ENCODE measurements around the gene ABCC11.

- TF ChIP-seq, protein P1, sequence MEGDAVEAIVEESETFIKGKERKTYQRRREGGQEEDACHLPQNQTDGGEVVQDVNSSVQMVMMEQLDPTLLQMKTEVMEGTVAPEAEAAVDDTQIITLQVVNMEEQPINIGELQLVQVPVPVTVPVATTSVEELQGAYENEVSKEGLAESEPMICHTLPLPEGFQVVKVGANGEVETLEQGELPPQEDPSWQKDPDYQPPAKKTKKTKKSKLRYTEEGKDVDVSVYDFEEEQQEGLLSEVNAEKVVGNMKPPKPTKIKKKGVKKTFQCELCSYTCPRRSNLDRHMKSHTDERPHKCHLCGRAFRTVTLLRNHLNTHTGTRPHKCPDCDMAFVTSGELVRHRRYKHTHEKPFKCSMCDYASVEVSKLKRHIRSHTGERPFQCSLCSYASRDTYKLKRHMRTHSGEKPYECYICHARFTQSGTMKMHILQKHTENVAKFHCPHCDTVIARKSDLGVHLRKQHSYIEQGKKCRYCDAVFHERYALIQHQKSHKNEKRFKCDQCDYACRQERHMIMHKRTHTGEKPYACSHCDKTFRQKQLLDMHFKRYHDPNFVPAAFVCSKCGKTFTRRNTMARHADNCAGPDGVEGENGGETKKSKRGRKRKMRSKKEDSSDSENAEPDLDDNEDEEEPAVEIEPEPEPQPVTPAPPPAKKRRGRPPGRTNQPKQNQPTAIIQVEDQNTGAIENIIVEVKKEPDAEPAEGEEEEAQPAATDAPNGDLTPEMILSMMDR (IDR thresholded peaks at IDR 0.05): no peak
- TF ChIP-seq EP300 (IDR thresholded peaks at IDR 0.05) (no peak), POLR2A (IDR thresholded peaks at IDR 0.05) (no peak)
These were observed 1.3 kb downstream of the ABCC11 start for GRCh38 chr16:48246066-48246465.
